A673 (cell line): ENCODE results near the gene MAEA.

ENCODE experiments used
- EZH2 ChIP-seq: fragments of 200-600 bp; sonication (generic); IDR thresholded peaks from 2 replicates; pipeline ENCODE4 v1.6.1; 2017; ENCODE audit warnings: borderline replicate concordance, low read depth, mild to moderate bottlenecking, mixed read lengths, antibody characterized with exemption, low read length; ENCODE audit not compliant: poor library complexity, severe bottlenecking
- TF ChIP-seq, protein P1 (sequence below): fragments of 300-800, 200-600 bp; sonication (generic); conservative IDR thresholded peaks from 2 replicates; pipeline ENCODE4 v1.5.1; 2017; ENCODE audit warnings: low read depth, mild to moderate bottlenecking, antibody characterized with exemption, low read length, moderate library complexity, mixed read lengths

DNA sequence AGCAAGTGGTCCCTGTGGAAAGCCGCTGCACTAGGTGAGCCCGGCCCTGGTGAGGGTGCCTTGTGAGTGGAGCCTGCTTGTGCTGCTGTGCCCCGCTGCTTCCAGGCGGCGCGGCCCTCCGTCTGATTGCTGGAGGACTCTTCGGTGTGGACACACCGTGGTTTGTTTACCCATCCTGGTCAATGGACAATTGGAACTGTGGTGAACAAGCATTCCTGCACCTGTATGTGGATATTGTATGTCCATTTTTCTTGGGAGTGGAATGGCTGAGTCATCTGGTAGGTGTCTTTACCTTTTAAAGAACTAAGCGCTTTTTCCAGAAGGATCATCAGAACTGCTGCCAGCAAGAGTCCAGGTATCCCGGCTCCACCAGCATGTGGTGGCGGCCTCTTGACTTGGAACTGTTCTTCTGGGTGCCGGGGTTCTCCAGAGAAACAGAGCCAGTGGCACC lies 15.6 kb downstream of the MAEA start:
- TF ChIP-seq, protein P1, sequence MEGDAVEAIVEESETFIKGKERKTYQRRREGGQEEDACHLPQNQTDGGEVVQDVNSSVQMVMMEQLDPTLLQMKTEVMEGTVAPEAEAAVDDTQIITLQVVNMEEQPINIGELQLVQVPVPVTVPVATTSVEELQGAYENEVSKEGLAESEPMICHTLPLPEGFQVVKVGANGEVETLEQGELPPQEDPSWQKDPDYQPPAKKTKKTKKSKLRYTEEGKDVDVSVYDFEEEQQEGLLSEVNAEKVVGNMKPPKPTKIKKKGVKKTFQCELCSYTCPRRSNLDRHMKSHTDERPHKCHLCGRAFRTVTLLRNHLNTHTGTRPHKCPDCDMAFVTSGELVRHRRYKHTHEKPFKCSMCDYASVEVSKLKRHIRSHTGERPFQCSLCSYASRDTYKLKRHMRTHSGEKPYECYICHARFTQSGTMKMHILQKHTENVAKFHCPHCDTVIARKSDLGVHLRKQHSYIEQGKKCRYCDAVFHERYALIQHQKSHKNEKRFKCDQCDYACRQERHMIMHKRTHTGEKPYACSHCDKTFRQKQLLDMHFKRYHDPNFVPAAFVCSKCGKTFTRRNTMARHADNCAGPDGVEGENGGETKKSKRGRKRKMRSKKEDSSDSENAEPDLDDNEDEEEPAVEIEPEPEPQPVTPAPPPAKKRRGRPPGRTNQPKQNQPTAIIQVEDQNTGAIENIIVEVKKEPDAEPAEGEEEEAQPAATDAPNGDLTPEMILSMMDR: no peak
- TF ChIP-seq EZH2: no peak
